Gastroesophageal sphincter (tissue), 4 donors: ENCODE data around the gene CCR7. TPM values are rescaled to one million over a fixed set of nuclear protein-coding genes. Genes with fewer than 3 reads are reported as not detected.
"Not testable (repeated sequence)": the region's sequence is repeated elsewhere in the genome, so short reads cannot be mapped to it uniquely, and the experiment has no call there.

ENCODE experiments used
- ATAC-seq: fragments of 150-250 bp; one replicate; pipeline ENCODE4 v1.9.1; 2016; ENCODE audit warnings: mild to moderate bottlenecking, moderate library complexity
- H3K27ac ChIP-seq, 4 donors: fragments of 200-600 bp; sonication (generic) in 3 of 4; 1 replicate in 3 of 4; 2 replicates in 1 of 4; pipeline ENCODE4 v1.5.1; 2016 to 2019
- H3K27me3 ChIP-seq: fragments of 200-600 bp; sonication (generic); one replicate; pipeline ENCODE4 v1.5.1; 2019
- H3K36me3 ChIP-seq, 2 donors: fragments of 200-600 bp; sonication (generic); one replicate each; pipeline ENCODE4 v1.5.1; 2019; ENCODE audit warnings: control low read depth in 1 of 2
- H3K4me1 ChIP-seq, 3 donors: fragments of 200-600 bp; sonication (generic); 1 replicate in 2 of 3; 2 replicates in 1 of 3; pipeline ENCODE4 v1.5.1; 2016 to 2019; ENCODE audit warnings: control low read depth in 2 of 3
- H3K4me3 ChIP-seq, 2 donors: fragments of 200-600 bp; sonication (generic); one replicate each; pipeline ENCODE4 v1.5.1; 2019; ENCODE audit warnings: mild to moderate bottlenecking in 1 of 2, moderate library complexity in 1 of 2
- H3K9me3 ChIP-seq, 3 donors: fragments of 200-600 bp; sonication (generic); one replicate each; pipeline ENCODE4 v1.5.1; 2017 to 2019; ENCODE audit warnings: control low read depth in 2 of 3
- CTCF ChIP-seq, 4 experiments: fragments of 200-600 bp in 2 of 4; fragments of 450-650 bp in 2 of 4; sonication (generic) in 1 of 4; IDR thresholded peaks; one replicate each; pipeline ENCODE4 v1.5.1; 2017 to 2019; ENCODE audit warnings: antibody characterized with exemption in 4 of 4, mild to moderate bottlenecking in 2 of 4, moderate library complexity in 2 of 4
- EP300 ChIP-seq: sonication (generic); formaldehyde crosslinking; IDR thresholded peaks from one replicate; pipeline ENCODE4 v1.6.1; 2017; ENCODE audit warnings: antibody characterized with exemption, mild to moderate bottlenecking
- POLR2A ChIP-seq, 2 donors: fragments of 450-650 bp; IDR thresholded peaks; one replicate each; pipeline ENCODE4 v1.6.1; 2017; ENCODE audit warnings: antibody characterized with exemption in 2 of 2, mild to moderate bottlenecking in 2 of 2, moderate library complexity in 1 of 2
- POLR2AphosphoS5 ChIP-seq: sonication (generic); formaldehyde crosslinking; IDR thresholded peaks from one replicate; pipeline ENCODE4 v1.6.1; 2017; ENCODE audit warnings: antibody characterized with exemption
- WGBS, 2 donors: methylation state at CpG; one replicate each; pipeline ENCODE4 v1.1.5; 2018; ENCODE audit warnings: low coverage in 1 of 2; 5-methylcytosine and 5-hydroxymethylcytosine counted together
- total RNA-seq, 4 donors: library from RNA; depleted of rRNA; stranded (reverse); fragments of >200 nt; gene quantifications; one replicate each; pipeline ENCODE4 v1.1.0, GENCODE V29; 2016

CCR7 gene
- total RNA-seq, 4 donors from 2014 or later: 0.15 to 2.2 (median 0.35) TPM; not detected in 1

- no peak for ATAC-seq
- H3K9me3 ChIP-seq: no peaks in the 10 kb centered on the region
- H3K27ac ChIP-seq: no peak overlapping the region
- H3K4me3 ChIP-seq: no peak overlapping the region
- H3K36me3 ChIP-seq: no peaks in the 10 kb centered on the region
- no peaks in the 10 kb centered on the region for H3K27me3 ChIP-seq
- H3K4me1 ChIP-seq: no peaks in the 10 kb centered on the region
- TF ChIP-seq EP300: no peak
- no peak for TF ChIP-seq CTCF (IDR thresholded peaks at IDR 0.05)
- TF ChIP-seq POLR2A (IDR thresholded peaks at IDR 0.05): no peak
- TF ChIP-seq POLR2AphosphoS5: no peak
These were observed 14.9 kb upstream of the CCR7 start for GRCh38 chr17:40580140-40580539.

- no peaks in the 10 kb centered on the region for H3K27me3 ChIP-seq
- no peak overlapping the region for H3K4me3 ChIP-seq
- no peak overlapping the region for H3K27ac ChIP-seq
- no peaks in the 10 kb centered on the region for H3K4me1 ChIP-seq
- WGBS, 2 donors: 68 to 100% methylated on average over 1 to 2 of the region's 3 CpGs
- H3K36me3 ChIP-seq: no peaks in the 10 kb centered on the region
- peaks cover 0 to 5% (median 0%) of the 10 kb centered on the region in 3 donors for H3K9me3 ChIP-seq
- TF ChIP-seq POLR2AphosphoS5 (no peak), POLR2A (IDR thresholded peaks at IDR 0.05) (no peak), CTCF (IDR thresholded peaks at IDR 0.05) (no peak), EP300 (no peak)
- ATAC-seq: no peak
These were observed 14.2 kb upstream of the CCR7 start for GRCh38 chr17:40579471-40579870.

GRCh38 chr17:40577611-40578065 is 12.4 kb upstream of the CCR7 start:
- no peaks in the 10 kb centered on the region for H3K27me3 ChIP-seq
- WGBS, 2 donors: 70 to 76% methylated on average over 2 to 3 of the region's 5 CpGs
- H3K9me3 ChIP-seq: peaks cover 0 to 14% (median 0%) of the 10 kb centered on the region in 3 donors
- no peak overlapping the region for H3K4me3 ChIP-seq
- TF ChIP-seq CTCF (IDR thresholded peaks at IDR 0.05) (no peak), POLR2A (IDR thresholded peaks at IDR 0.05) (no peak), POLR2AphosphoS5 (no peak), EP300 (no peak)
- no peaks in the 10 kb centered on the region for H3K36me3 ChIP-seq
- H3K27ac ChIP-seq: no peak overlapping the region
- no peaks in the 10 kb centered on the region for H3K4me1 ChIP-seq
- ATAC-seq: no peak

- no peak overlapping the region for H3K4me3 ChIP-seq
- H3K4me1 ChIP-seq: no peaks in the 10 kb centered on the region
- TF ChIP-seq POLR2AphosphoS5 (no peak), POLR2A (IDR thresholded peaks at IDR 0.05) (no peak), EP300 (no peak), CTCF (IDR thresholded peaks at IDR 0.05) (no peak)
- peaks cover 0 to 14% (median 0%) of the 10 kb centered on the region in 3 donors for H3K9me3 ChIP-seq
- ATAC-seq: no peak
- H3K27ac ChIP-seq: no peak overlapping the region
- WGBS, 2 donors: 51 to 86% methylated on average over 1 to 5 of the region's 5 CpGs
- H3K27me3 ChIP-seq: no peaks in the 10 kb centered on the region
- H3K36me3 ChIP-seq: no peaks in the 10 kb centered on the region
These were observed 11.0 kb upstream of the CCR7 start for GRCh38 chr17:40576113-40576740.

- Histone ChIP-seq H3K9me3 (peaks cover 0 to 14% (median 0%) of the 10 kb centered on the region in 3 donors), H3K4me1 (no peaks in the 10 kb centered on the region), H3K4me3 (no peak overlapping the region), H3K36me3 (no peaks in the 10 kb centered on the region), H3K27ac (no peak overlapping the region), H3K27me3 (peaks cover 3% of the 10 kb centered on the region)
- no peak for ATAC-seq
- TF ChIP-seq POLR2A (IDR thresholded peaks at IDR 0.05) (no peak), EP300 (no peak), CTCF (IDR thresholded peaks at IDR 0.05) (no peak), POLR2AphosphoS5 (no peak)
These were observed 9.0 kb upstream of the CCR7 start for GRCh38 chr17:40574292-40574691.

- Histone ChIP-seq H3K9me3 (peaks cover 0 to 14% (median 0%) of the 10 kb centered on the region in 3 donors), H3K27me3 (peaks cover 16% of the 10 kb centered on the region)
- ATAC-seq, H3K36me3 ChIP-seq, H3K4me1 ChIP-seq, H3K4me3 ChIP-seq, H3K27ac ChIP-seq: not testable (repeated sequence)
- 87 to 90% methylated on average over 3 of the region's 3 CpGs for WGBS, 2 donors
These were observed 7.1 kb upstream of the CCR7 start for GRCh38 chr17:40572245-40572993.
